Calu3 (cell line): Measurements from ENCODE around the gene SMC6. TPM values are rescaled to one million over a fixed set of nuclear protein-coding genes. Genes with fewer than 3 reads are reported as not detected.

Experiments
- BruUV-seq: library from RNA; stranded (reverse); fragments of 400-500 nt; replicated peaks from 2 replicates; lab custom pipeline; 2021; lab: Mats Ljungman, UMichigan
- CTCF ChIA-PET: fragments of 300-600 bp; sonication (Branson Sonifier 250); formaldehyde crosslinking; loops from one replicate; lab custom pipeline; 2022; ENCODE audit warnings: antibody characterized with exemption; lab: Charles Lee
- DNase-seq: peaks from one replicate; pipeline ENCODE4 v3.0.0; 2022
- H3K27ac Mint-ChIP-seq: one replicate; pipeline ENCODE4 v1.8.0; 2022; ENCODE audit warnings: mixed read lengths; ENCODE audit not compliant: unreplicated experiment
- H3K27me3 Mint-ChIP-seq: one replicate; pipeline ENCODE4 v1.8.0; 2022; ENCODE audit warnings: mixed read lengths; ENCODE audit not compliant: unreplicated experiment
- H3K36me3 Mint-ChIP-seq: one replicate; pipeline ENCODE4 v1.8.0; 2022; ENCODE audit warnings: mild to moderate bottlenecking, moderate library complexity, mixed read lengths; ENCODE audit not compliant: insufficient read depth, unreplicated experiment
- H3K4me1 Mint-ChIP-seq: one replicate; pipeline ENCODE4 v1.8.0; 2022; ENCODE audit warnings: mild to moderate bottlenecking, low read depth, mixed read lengths; ENCODE audit not compliant: unreplicated experiment
- H3K4me3 Mint-ChIP-seq: one replicate; pipeline ENCODE4 v1.8.0; 2022; ENCODE audit warnings: mild to moderate bottlenecking, low read depth, moderate library complexity, mixed read lengths; ENCODE audit not compliant: unreplicated experiment
- H3K9me3 Mint-ChIP-seq: one replicate; pipeline ENCODE4 v1.8.0; 2022; ENCODE audit warnings: low read depth, mixed read lengths; ENCODE audit not compliant: unreplicated experiment
- CTCF ChIP-seq: fragments of 200-600 bp; IDR thresholded peaks from one replicate; pipeline ENCODE4 v1.8.0; 2022; ENCODE audit warnings: antibody characterized with exemption; ENCODE audit not compliant: unreplicated experiment
- intact Hi-C: fragments of 100-400 bp; cut with micrococcal nuclease; formaldehyde crosslinking; loops from one replicate; pipeline ENCODE4 v1.10.0; 2022; ENCODE audit not compliant: unreplicated experiment
- total RNA-seq: library from RNA; stranded (reverse); gene quantifications from 2 replicates; pipeline ENCODE4 v1.2.3, GENCODE V29; 2022

Gene SMC6
- total RNA-seq, 1 experiment from 2014 or later = 31.6 TPM

GRCh38 chr2:17793296-17793695 lies 39.7 kb upstream of the SMC6 start:
- no TSS peak for BruUV-seq
- Mint-ChIP-seq H3K36me3 (no peaks in the 10 kb centered on the region), H3K27me3 (peaks cover 48% of the 10 kb centered on the region), H3K27ac (no peak overlapping the region), H3K9me3 (no peaks in the 10 kb centered on the region), H3K4me1 (no peaks in the 10 kb centered on the region), H3K4me3 (no peak overlapping the region)
- intact Hi-C loops = no loop called here
- no peak for DNase-seq
- no peak for TF ChIP-seq CTCF
- CTCF ChIA-PET = interaction anchor here (0.6 kb wide), 1 partner anchor 1318 kb away, joined by 3 read pairs; no protein-coding TSS in a partner anchor

- intact Hi-C loops = no loop called here
- CTCF ChIA-PET = no interaction called here
- no peak for DNase-seq
- no peak overlapping the region for H3K4me3 Mint-ChIP-seq
- no peak for TF ChIP-seq CTCF
- no peak overlapping the region for H3K27ac Mint-ChIP-seq
- no TSS peak for BruUV-seq
- H3K4me1 Mint-ChIP-seq = no peaks in the 10 kb centered on the region
- H3K9me3 Mint-ChIP-seq = no peaks in the 10 kb centered on the region
- peaks cover 48% of the 10 kb centered on the region for H3K27me3 Mint-ChIP-seq
- H3K36me3 Mint-ChIP-seq = no peaks in the 10 kb centered on the region
Observed at GRCh38 chr2:17792515-17792914, 38.9 kb upstream of the SMC6 start.

- no peak for TF ChIP-seq CTCF
- no peak overlapping the region for H3K27ac Mint-ChIP-seq
- no peaks in the 10 kb centered on the region for H3K9me3 Mint-ChIP-seq
- no TSS peak for BruUV-seq
- intact Hi-C loops = no loop called here
- peaks cover 48% of the 10 kb centered on the region for H3K27me3 Mint-ChIP-seq
- H3K4me1 Mint-ChIP-seq = no peaks in the 10 kb centered on the region
- H3K4me3 Mint-ChIP-seq = no peak overlapping the region
- no peaks in the 10 kb centered on the region for H3K36me3 Mint-ChIP-seq
- CTCF ChIA-PET = no interaction called here
- DNase-seq = no peak
Observed at GRCh38 chr2:17791817-17792130, 38.2 kb upstream of the SMC6 start.

GRCh38 chr2:17791121-17791816 lies 37.7 kb upstream of the SMC6 start:
- no peak for DNase-seq
- Mint-ChIP-seq H3K27ac (no peak overlapping the region), H3K4me1 (no peaks in the 10 kb centered on the region), H3K9me3 (no peaks in the 10 kb centered on the region), H3K36me3 (no peaks in the 10 kb centered on the region), H3K4me3 (no peak overlapping the region), H3K27me3 (peaks cover 48% of the 10 kb centered on the region)
- CTCF ChIA-PET = interaction anchor here (0.8 kb wide), 1 partner anchor 12 kb away, joined by 3 read pairs; no protein-coding TSS in a partner anchor
- TF ChIP-seq CTCF = no peak
- intact Hi-C loops = no loop called here
- BruUV-seq = no TSS peak
